Measurements from ENCODE around the gene ARID1B.
A peak's percentile ranks its signal among the peaks of the same experiment; 100 is the strongest.

DNA sequence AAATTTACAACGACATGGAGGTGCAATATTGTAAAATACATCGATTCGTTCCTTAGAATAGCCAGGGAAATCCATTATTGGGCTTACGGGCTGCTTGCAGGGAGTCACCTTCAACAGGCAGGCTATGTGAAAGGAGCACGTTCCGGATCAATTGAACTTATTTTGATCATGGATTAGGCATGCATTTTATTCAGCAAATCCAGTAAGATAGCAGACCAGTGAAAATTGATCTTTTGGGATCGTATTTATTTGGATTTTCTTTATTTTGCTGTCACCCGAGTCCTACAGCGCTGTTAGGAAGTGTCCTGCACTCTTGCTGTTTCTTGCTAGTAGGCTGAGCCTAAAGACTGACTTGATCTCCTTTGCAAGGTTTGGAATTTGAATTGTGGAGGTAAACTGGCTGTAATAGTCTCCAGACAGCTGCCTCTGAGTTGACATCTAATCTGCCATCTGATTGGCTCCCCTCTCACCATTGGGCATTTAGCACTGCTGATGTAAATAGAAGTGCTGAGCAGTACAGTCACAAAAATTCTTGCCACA, 3.0 kb downstream of the ARID1B start:
- TF ChIP-seq, protein P1, sequence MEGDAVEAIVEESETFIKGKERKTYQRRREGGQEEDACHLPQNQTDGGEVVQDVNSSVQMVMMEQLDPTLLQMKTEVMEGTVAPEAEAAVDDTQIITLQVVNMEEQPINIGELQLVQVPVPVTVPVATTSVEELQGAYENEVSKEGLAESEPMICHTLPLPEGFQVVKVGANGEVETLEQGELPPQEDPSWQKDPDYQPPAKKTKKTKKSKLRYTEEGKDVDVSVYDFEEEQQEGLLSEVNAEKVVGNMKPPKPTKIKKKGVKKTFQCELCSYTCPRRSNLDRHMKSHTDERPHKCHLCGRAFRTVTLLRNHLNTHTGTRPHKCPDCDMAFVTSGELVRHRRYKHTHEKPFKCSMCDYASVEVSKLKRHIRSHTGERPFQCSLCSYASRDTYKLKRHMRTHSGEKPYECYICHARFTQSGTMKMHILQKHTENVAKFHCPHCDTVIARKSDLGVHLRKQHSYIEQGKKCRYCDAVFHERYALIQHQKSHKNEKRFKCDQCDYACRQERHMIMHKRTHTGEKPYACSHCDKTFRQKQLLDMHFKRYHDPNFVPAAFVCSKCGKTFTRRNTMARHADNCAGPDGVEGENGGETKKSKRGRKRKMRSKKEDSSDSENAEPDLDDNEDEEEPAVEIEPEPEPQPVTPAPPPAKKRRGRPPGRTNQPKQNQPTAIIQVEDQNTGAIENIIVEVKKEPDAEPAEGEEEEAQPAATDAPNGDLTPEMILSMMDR (IDR thresholded peaks at IDR 0.05) = no peak
- TF ChIP-seq POLR2A (IDR thresholded peaks at IDR 0.05) = peak; percentile 85
- TF ChIP-seq POLR2AphosphoS5 (IDR thresholded peaks at IDR 0.05) = peak; percentile 96

Data from prostate gland (tissue), 2 donors.